ENCODE data around the gene MAGI2. TPM values are rescaled to one million over a fixed set of nuclear protein-coding genes. Genes with fewer than 3 reads are reported as not detected.

The MAGI2 gene
- total RNA-seq, 1 experiment from 2014 or later = 0.34 TPM

GRCh38 chr7:79434867-79435266 lies 18.6 kb downstream of the MAGI2 start:
- Histone ChIP-seq H3K36me3 (ENCODE audit: insufficient read depth, low read length, poor library complexity, severe bottlenecking) (no peaks in the 10 kb centered on the region), H3K4me3 (ENCODE audit: low read depth, low read length, poor library complexity, severe bottlenecking) (no peak overlapping the region), H3K27me3 (replicated peaks; ENCODE audit: insufficient read depth, low read depth, low read length, poor library complexity) (peaks cover 13% of the 10 kb centered on the region), H3K27ac (ENCODE audit: low read depth, low read length, poor library complexity, severe bottlenecking) (no peak overlapping the region), H3K9me3 (ENCODE audit: low read depth, low read length, poor library complexity, severe bottlenecking) (no peaks in the 10 kb centered on the region), H3K4me1 (ENCODE audit: insufficient read depth, low read length, poor library complexity, severe bottlenecking) (no peaks in the 10 kb centered on the region)
- DNase-seq (ENCODE audit: low spot score) = no peak
- CTCF ChIA-PET = no interaction called here
- intact Hi-C loops (cut with micrococcal nuclease; ENCODE audit: unreplicated experiment) = no loop called here
- no peak for TF ChIP-seq CTCF (conservative IDR thresholded peaks at IDR 0.05; ENCODE audit: low read depth, low read length)
- TF ChIP-seq EZH2 (IDR thresholded peaks at IDR 0.05; ENCODE audit: borderline replicate concordance, low read depth, low read length, poor library complexity, severe bottlenecking) = no peak
- POLR2A ChIA-PET (ENCODE audit: low non-redundant PET) = no interaction called here
- BruUV-seq (replicated peaks) = no TSS peak

DNA sequence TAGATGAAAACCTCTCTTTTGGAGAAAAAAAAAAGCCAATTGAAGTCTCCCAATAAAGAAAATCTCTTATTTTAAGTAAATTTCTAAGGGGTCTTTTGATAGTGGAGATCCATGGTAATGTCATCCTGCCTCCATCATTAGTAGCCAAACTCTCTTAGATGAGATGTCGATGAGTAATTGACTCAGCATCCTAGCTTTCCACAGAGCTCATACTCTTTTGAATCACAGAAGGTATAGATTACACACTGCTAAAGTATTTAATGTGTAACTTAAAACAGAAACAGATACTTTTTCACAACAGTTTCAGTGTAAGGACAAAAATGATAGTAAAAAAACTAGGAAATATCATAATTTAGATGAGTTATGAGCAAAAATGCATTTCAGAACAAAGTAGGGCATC lies 19.4 kb downstream of the MAGI2 start:
- Histone ChIP-seq H3K4me3 (ENCODE audit: low read depth, low read length, poor library complexity, severe bottlenecking) (no peak overlapping the region), H3K9me3 (ENCODE audit: low read depth, low read length, poor library complexity, severe bottlenecking) (no peaks in the 10 kb centered on the region), H3K27ac (ENCODE audit: low read depth, low read length, poor library complexity, severe bottlenecking) (no peak overlapping the region), H3K27me3 (replicated peaks; ENCODE audit: insufficient read depth, low read depth, low read length, poor library complexity) (peaks cover 18% of the 10 kb centered on the region), H3K4me1 (ENCODE audit: insufficient read depth, low read length, poor library complexity, severe bottlenecking) (no peaks in the 10 kb centered on the region), H3K36me3 (ENCODE audit: insufficient read depth, low read length, poor library complexity, severe bottlenecking) (no peaks in the 10 kb centered on the region)
- BruUV-seq (replicated peaks) = no TSS peak
- intact Hi-C loops (cut with micrococcal nuclease; ENCODE audit: unreplicated experiment) = no loop called here
- TF ChIP-seq CTCF (conservative IDR thresholded peaks at IDR 0.05; ENCODE audit: low read depth, low read length) (no peak), EZH2 (IDR thresholded peaks at IDR 0.05; ENCODE audit: borderline replicate concordance, low read depth, low read length, poor library complexity, severe bottlenecking) (no peak)
- DNase-seq (ENCODE audit: low spot score) = no peak
- CTCF ChIA-PET = no interaction called here
- POLR2A ChIA-PET (ENCODE audit: low non-redundant PET) = no interaction called here

DNA sequence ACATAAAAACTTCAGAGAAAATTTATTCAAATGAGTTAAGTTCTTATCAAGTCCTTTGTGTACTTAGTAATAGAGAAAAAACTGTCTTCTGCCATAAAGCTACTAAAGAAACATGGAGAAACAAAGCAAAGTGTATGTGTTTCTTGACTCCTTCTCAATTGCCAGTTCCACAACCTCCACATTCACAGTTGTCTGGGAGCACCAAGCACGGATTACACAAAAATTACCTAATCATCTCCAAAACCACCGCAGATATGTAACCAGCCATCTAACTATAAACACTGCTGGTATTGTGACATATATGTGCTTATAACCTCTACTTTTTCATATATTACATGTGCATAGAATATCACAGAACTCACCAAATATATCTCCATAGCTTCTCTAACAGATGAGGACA lies 23.1 kb downstream of the MAGI2 start:
- intact Hi-C loops (cut with micrococcal nuclease; ENCODE audit: unreplicated experiment) = no loop called here
- no peak for TF ChIP-seq CTCF (conservative IDR thresholded peaks at IDR 0.05; ENCODE audit: low read depth, low read length)
- TF ChIP-seq EZH2 (IDR thresholded peaks at IDR 0.05; ENCODE audit: borderline replicate concordance, low read depth, low read length, poor library complexity, severe bottlenecking) = no peak
- Histone ChIP-seq H3K27ac (ENCODE audit: low read depth, low read length, poor library complexity, severe bottlenecking) (no peak overlapping the region), H3K4me3 (ENCODE audit: low read depth, low read length, poor library complexity, severe bottlenecking) (no peak overlapping the region), H3K27me3 (replicated peaks; ENCODE audit: insufficient read depth, low read depth, low read length, poor library complexity) (peaks cover 28% of the 10 kb centered on the region), H3K9me3 (ENCODE audit: low read depth, low read length, poor library complexity, severe bottlenecking) (no peaks in the 10 kb centered on the region), H3K4me1 (ENCODE audit: insufficient read depth, low read length, poor library complexity, severe bottlenecking) (no peaks in the 10 kb centered on the region), H3K36me3 (ENCODE audit: insufficient read depth, low read length, poor library complexity, severe bottlenecking) (no peaks in the 10 kb centered on the region)
- POLR2A ChIA-PET (ENCODE audit: low non-redundant PET) = no interaction called here
- BruUV-seq (replicated peaks) = no TSS peak
- no peak for DNase-seq (ENCODE audit: low spot score)
- CTCF ChIA-PET = no interaction called here

All from A673 (cell line).